HepG2 (cell line): Measurements from ENCODE around the gene CEP97. TPM values are rescaled to one million over a fixed set of nuclear protein-coding genes. Genes with fewer than 3 reads are reported as not detected.

Source experiments
- HMGA1 ChIP-seq: sonication (generic); formaldehyde crosslinking; conservative IDR thresholded peaks from 2 replicates; pipeline ENCODE4 v1.4.0; 2020; ENCODE audit warnings: missing genetic modification reagents
- HOXA3 ChIP-seq: sonication (generic); formaldehyde crosslinking; IDR thresholded peaks from 2 replicates; pipeline ENCODE4 v1.5.0; 2020; ENCODE audit warnings: missing genetic modification reagents
- NCOA2 ChIP-seq: sonication (generic); formaldehyde crosslinking; IDR thresholded peaks from 2 replicates; pipeline ENCODE4 v1.8.0; 2022; ENCODE audit warnings: inconsistent platforms
- NR1H2 ChIP-seq: sonication (generic); formaldehyde crosslinking; IDR thresholded peaks from 2 replicates; pipeline ENCODE4 v1.8.1; 2022; ENCODE audit warnings: low read depth, missing genetic modification reagents, borderline replicate concordance
- SNAPC2 ChIP-seq: sonication (generic); formaldehyde crosslinking; IDR thresholded peaks from 2 replicates; pipeline ENCODE4 v1.8.1; 2022; ENCODE audit warnings: mild to moderate bottlenecking, missing genetic modification reagents
- TRIM24 ChIP-seq: sonication (generic); formaldehyde crosslinking; IDR thresholded peaks from 2 replicates; pipeline ENCODE4 v1.8.0; 2022; ENCODE audit warnings: mild to moderate bottlenecking, missing genetic modification reagents
- ZNF292 ChIP-seq: sonication (generic); formaldehyde crosslinking; IDR thresholded peaks from 2 replicates; pipeline ENCODE4 v1.8.1; 2022; ENCODE audit warnings: mild to moderate bottlenecking, low read depth, missing genetic modification reagents, borderline replicate concordance
- ZNF333 ChIP-seq: sonication (generic); formaldehyde crosslinking; IDR thresholded peaks from 2 replicates; pipeline ENCODE4 v1.4.0; 2020; ENCODE audit warnings: mild to moderate bottlenecking, missing genetic modification reagents, borderline replicate concordance
- ZNF549 ChIP-seq: sonication (generic); formaldehyde crosslinking; IDR thresholded peaks from 2 replicates; pipeline ENCODE4 v1.5.0; 2020; ENCODE audit warnings: missing genetic modification reagents
- ZNF569 ChIP-seq: sonication (generic); formaldehyde crosslinking; IDR thresholded peaks from 2 replicates; pipeline ENCODE4 v1.5.0; 2020; ENCODE audit warnings: mild to moderate bottlenecking, missing genetic modification reagents, moderate library complexity, borderline replicate concordance
- ZNF709 ChIP-seq: sonication (generic); formaldehyde crosslinking; IDR thresholded peaks from 2 replicates; pipeline ENCODE4 v1.5.0; 2020; ENCODE audit warnings: mild to moderate bottlenecking, missing genetic modification reagents
- ZNF790 ChIP-seq: sonication (generic); formaldehyde crosslinking; IDR thresholded peaks from 2 replicates; pipeline ENCODE4 v1.8.0; 2022; ENCODE audit warnings: missing genetic modification reagents, mild to moderate bottlenecking, borderline replicate concordance
- polyA plus RNA-seq, 8 experiments: library from polyadenylated mRNA; depleted of rRNA in 3 of 8; stranded (reverse) in 7 of 8; unstranded in 1 of 8; fragments of >200 nt; fragmentation: Illumina TruSeq in 4 of 8; extraction: Trizol in 4 of 8; gene quantifications; 2 replicates each; pipeline versions ENCODE4 v1.2.1 to v1.2.3, GENCODE V29; 2011 to 2016; ENCODE audit warnings: low read depth in 4 of 8, missing spikeins in 1 of 8, mixed read lengths in 1 of 8; ENCODE audit not compliant: insufficient read depth in 1 of 8
- total RNA-seq, 5 experiments: library from RNA; depleted of rRNA; stranded (reverse); fragments of >200 nt; fragmentation: Illumina TruSeq; extraction: Trizol; gene quantifications; 2 replicates each; pipeline ENCODE4 v1.2.3, GENCODE V29; 2016; ENCODE audit warnings: low read depth in 1 of 5
- TF ChIP-seq, protein P1 (sequence below): sonication (generic); formaldehyde crosslinking; IDR thresholded peaks from 2 replicates; pipeline ENCODE4 v1.4.0; 2020; ENCODE audit warnings: missing genetic modification reagents
- TF ChIP-seq, protein P2 (sequence below): sonication (generic); formaldehyde crosslinking; IDR thresholded peaks from 2 replicates; pipeline ENCODE4 v1.4.0; 2020; ENCODE audit warnings: missing genetic modification reagents
- TF ChIP-seq, protein P3 (sequence below): sonication (generic); formaldehyde crosslinking; IDR thresholded peaks from 2 replicates; pipeline ENCODE4 v1.8.0; 2022; ENCODE audit warnings: missing genetic modification reagents, mild to moderate bottlenecking, inconsistent platforms, borderline replicate concordance
- TF ChIP-seq, protein P4 (sequence below): sonication (generic); formaldehyde crosslinking; conservative IDR thresholded peaks from 2 replicates; pipeline ENCODE4 v1.5.0; 2020; ENCODE audit warnings: missing genetic modification reagents
- TF ChIP-seq, protein P5 (sequence below): sonication (generic); formaldehyde crosslinking; IDR thresholded peaks from 2 replicates; pipeline ENCODE4 v1.5.1; 2020; ENCODE audit warnings: mild to moderate bottlenecking, missing genetic modification reagents, moderate library complexity

Gene CEP97
- total and polyA plus RNA-seq, 2 of the 13 experiments (the other 11 are each of a cell fraction or from before 2014, with no cell fraction given): 0.99 to 6.5 TPM

DNA sequence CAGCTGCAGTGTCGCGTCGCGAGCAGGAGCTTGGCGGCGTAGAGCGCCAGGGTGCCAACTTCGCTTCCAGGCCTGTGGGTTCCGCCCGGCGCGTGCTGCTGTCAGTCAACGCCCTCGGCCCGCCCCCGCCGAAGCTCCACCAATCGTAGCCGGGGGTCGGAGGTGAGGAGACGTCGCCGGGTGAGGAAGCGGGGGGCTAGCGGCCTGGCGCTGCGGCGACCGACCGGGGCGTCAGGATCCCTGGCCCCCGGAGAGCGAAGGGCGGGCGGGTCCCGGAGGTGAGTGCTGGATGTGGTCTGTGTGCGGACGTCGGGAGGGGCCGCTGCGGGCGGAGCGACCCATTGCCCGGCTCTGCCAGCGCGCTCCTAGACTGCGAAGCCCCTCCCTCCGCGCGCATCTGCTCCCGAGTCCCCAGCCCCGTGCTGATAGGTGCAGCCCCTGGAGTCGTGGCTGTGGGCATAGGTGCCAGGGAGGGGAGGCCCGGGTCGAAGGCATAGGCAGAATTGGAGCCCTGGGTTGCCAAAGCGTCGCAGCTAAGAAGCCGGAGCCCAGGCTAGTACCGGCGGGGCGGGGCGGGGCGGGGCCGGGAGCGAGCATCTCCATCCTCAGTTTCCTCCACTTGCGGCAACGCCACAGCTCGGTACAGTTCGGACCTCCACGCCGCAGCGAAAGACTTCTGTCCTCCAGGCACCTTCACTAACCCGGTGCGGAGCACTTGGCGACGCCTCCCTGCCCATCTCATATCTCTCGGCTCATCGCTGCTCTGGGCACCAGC is 54.8 kb downstream of the CEP97 start, which contains the start of gene NXPE3 (continued):
- TF ChIP-seq, protein P1, sequence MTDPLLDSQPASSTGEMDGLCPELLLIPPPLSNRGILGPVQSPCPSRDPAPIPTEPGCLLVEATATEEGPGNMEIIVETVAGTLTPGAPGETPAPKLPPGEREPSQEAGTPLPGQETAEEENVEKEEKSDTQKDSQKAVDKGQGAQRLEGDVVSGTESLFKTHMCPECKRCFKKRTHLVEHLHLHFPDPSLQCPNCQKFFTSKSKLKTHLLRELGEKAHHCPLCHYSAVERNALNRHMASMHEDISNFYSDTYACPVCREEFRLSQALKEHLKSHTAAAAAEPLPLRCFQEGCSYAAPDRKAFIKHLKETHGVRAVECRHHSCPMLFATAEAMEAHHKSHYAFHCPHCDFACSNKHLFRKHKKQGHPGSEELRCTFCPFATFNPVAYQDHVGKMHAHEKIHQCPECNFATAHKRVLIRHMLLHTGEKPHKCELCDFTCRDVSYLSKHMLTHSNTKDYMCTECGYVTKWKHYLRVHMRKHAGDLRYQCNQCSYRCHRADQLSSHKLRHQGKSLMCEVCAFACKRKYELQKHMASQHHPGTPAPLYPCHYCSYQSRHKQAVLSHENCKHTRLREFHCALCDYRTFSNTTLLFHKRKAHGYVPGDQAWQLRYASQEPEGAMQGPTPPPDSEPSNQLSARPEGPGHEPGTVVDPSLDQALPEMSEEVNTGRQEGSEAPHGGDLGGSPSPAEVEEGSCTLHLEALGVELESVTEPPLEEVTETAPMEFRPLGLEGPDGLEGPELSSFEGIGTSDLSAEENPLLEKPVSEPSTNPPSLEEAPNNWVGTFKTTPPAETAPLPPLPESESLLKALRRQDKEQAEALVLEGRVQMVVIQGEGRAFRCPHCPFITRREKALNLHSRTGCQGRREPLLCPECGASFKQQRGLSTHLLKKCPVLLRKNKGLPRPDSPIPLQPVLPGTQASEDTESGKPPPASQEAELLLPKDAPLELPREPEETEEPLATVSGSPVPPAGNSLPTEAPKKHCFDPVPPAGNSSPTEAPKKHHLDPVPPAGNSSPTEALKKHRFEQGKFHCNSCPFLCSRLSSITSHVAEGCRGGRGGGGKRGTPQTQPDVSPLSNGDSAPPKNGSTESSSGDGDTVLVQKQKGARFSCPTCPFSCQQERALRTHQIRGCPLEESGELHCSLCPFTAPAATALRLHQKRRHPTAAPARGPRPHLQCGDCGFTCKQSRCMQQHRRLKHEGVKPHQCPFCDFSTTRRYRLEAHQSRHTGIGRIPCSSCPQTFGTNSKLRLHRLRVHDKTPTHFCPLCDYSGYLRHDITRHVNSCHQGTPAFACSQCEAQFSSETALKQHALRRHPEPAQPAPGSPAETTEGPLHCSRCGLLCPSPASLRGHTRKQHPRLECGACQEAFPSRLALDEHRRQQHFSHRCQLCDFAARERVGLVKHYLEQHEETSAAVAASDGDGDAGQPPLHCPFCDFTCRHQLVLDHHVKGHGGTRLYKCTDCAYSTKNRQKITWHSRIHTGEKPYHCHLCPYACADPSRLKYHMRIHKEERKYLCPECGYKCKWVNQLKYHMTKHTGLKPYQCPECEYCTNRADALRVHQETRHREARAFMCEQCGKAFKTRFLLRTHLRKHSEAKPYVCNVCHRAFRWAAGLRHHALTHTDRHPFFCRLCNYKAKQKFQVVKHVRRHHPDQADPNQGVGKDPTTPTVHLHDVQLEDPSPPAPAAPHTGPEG (CRISPR knock-in tag): no peak; the same call in 1 of the 2 replicates
- TF ChIP-seq, protein P2, sequence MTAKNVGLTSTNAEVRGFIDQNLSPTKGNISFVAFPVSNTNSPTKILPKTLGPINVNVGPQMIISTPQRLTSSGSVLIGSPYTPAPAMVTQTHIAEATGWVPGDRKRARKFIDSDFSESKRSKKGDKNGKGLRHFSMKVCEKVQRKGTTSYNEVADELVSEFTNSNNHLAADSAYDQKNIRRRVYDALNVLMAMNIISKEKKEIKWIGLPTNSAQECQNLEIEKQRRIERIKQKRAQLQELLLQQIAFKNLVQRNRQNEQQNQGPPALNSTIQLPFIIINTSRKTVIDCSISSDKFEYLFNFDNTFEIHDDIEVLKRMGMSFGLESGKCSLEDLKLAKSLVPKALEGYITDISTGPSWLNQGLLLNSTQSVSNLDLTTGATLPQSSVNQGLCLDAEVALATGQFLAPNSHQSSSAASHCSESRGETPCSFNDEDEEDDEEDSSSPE (CRISPR knock-in tag): peak; percentile 76
- TF ChIP-seq ZNF709 (CRISPR knock-in tag) (peak; percentile 65; the same call in 1 of the 2 replicates), ZNF292 (CRISPR knock-in tag) (no peak), HMGA1 (CRISPR knock-in tag) (no peak), SNAPC2 (CRISPR knock-in tag) (peak; percentile 90; the same call in 1 of the 2 replicates), NR1H2 (CRISPR knock-in tag) (no peak), HOXA3 (CRISPR knock-in tag) (peak; percentile 74), ZNF549 (CRISPR knock-in tag) (no peak), NCOA2 (CRISPR knock-in tag) (no peak), ZNF569 (CRISPR knock-in tag) (no peak), ZNF333 (no peak), ZNF790 (CRISPR knock-in tag) (no peak), TRIM24 (CRISPR knock-in tag) (no peak)
- TF ChIP-seq, protein P3, sequence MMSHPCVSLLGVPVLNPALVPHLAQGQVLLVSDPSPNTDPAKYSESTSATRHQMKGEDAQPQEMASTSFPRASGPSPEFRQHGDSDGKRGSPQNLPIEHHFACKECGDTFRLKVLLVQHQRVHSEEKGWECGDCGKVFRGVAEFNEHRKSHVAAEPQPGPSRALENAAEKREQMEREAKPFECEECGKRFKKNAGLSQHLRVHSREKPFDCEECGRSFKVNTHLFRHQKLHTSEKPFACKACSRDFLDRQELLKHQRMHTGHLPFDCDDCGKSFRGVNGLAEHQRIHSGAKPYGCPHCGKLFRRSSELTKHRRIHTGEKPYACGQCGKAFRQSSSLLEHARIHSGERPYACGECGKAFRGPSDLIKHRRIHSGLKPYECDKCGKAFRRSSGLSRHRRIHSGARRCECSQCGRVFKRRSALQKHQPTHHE (CRISPR knock-in tag): peak; percentile 59; the same call in 1 of the 2 replicates
- TF ChIP-seq, protein P4, sequence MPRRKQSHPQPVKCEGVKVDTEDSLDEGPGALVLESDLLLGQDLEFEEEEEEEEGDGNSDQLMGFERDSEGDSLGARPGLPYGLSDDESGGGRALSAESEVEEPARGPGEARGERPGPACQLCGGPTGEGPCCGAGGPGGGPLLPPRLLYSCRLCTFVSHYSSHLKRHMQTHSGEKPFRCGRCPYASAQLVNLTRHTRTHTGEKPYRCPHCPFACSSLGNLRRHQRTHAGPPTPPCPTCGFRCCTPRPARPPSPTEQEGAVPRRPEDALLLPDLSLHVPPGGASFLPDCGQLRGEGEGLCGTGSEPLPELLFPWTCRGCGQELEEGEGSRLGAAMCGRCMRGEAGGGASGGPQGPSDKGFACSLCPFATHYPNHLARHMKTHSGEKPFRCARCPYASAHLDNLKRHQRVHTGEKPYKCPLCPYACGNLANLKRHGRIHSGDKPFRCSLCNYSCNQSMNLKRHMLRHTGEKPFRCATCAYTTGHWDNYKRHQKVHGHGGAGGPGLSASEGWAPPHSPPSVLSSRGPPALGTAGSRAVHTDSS (CRISPR knock-in tag): no peak
- TF ChIP-seq, protein P5, sequence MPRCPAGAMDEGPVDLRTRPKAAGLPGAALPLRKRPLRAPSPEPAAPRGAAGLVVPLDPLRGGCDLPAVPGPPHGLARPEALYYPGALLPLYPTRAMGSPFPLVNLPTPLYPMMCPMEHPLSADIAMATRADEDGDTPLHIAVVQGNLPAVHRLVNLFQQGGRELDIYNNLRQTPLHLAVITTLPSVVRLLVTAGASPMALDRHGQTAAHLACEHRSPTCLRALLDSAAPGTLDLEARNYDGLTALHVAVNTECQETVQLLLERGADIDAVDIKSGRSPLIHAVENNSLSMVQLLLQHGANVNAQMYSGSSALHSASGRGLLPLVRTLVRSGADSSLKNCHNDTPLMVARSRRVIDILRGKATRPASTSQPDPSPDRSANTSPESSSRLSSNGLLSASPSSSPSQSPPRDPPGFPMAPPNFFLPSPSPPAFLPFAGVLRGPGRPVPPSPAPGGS (CRISPR knock-in tag): no peak; the same call in 1 of the 2 replicates
